Neutrophil (primary cell): ENCODE results near the gene C18orf32.

Experiments
- H3K27ac ChIP-seq: fragments of 200-600 bp; sonication (generic); 2 replicates; pipeline ENCODE4 v1.5.1; 2016; ENCODE audit warnings: mild to moderate bottlenecking, moderate library complexity
- H3K27me3 ChIP-seq: fragments of 200-600 bp; sonication (generic); 2 replicates; pipeline ENCODE4 v1.6.0; 2016; ENCODE audit warnings: mild to moderate bottlenecking
- H3K36me3 ChIP-seq: fragments of 200-600 bp; sonication (generic); 2 replicates; pipeline ENCODE4 v1.5.1; 2017
- H3K4me1 ChIP-seq, 2 experiments: fragments of 200-600 bp in 1 of 2; sonication (generic) in 1 of 2; 1 replicate in 1 of 2; 2 replicates in 1 of 2; pipeline versions ENCODE4 v1.5.1 to v1.6.1; 2013 to 2016; ENCODE audit warnings: low read depth in 1 of 2, low read length in 1 of 2, mild to moderate bottlenecking in 1 of 2, moderate library complexity in 1 of 2; ENCODE audit not compliant: control insufficient read depth in 1 of 2, insufficient read depth in 1 of 2
- H3K4me3 ChIP-seq, 2 experiments: fragments of 200-600 bp in 1 of 2; sonication (generic) in 1 of 2; 1 replicate in 1 of 2; 2 replicates in 1 of 2; pipeline ENCODE4 v1.5.1; 2013 to 2016; ENCODE audit warnings: low read depth in 1 of 2, low read length in 1 of 2, mild to moderate bottlenecking in 1 of 2, moderate library complexity in 1 of 2
- H3K9me3 ChIP-seq: fragments of 200-600 bp; sonication (generic); 2 replicates; pipeline ENCODE4 v1.5.1; 2016
- TF ChIP-seq, protein P1 (sequence below): fragments of 200-600 bp; sonication (generic); IDR thresholded peaks from 2 replicates; pipeline ENCODE4 v1.5.1; 2016; ENCODE audit warnings: antibody characterized with exemption

The C18orf32 gene

DNA sequence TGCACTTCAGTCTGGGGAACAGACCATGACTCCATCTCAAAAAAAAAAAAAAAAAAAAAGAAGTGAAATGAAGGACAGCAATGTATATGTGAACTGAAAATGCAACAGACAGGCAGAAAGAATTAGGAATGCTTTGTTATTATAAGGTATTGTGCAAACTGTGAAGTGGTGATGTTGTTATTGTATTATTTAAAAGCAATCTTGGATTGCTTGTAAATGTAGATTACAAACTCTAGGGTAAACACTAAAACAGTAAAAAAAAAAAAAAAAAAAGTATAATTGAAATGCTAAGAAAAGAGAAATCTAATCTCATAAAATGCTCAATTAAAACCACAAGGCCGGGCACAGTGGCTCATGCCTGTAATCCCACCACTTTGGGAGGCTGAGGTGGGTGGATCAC lies 51.9 kb downstream of the C18orf32 start:
- Histone ChIP-seq H3K36me3 (no peaks in the 10 kb centered on the region), H3K9me3 (no peaks in the 10 kb centered on the region), H3K27ac (no peak overlapping the region), H3K27me3 (no peaks in the 10 kb centered on the region), H3K4me1 (no peaks in the 10 kb centered on the region), H3K4me3 (no peak overlapping the region)
- TF ChIP-seq, protein P1, sequence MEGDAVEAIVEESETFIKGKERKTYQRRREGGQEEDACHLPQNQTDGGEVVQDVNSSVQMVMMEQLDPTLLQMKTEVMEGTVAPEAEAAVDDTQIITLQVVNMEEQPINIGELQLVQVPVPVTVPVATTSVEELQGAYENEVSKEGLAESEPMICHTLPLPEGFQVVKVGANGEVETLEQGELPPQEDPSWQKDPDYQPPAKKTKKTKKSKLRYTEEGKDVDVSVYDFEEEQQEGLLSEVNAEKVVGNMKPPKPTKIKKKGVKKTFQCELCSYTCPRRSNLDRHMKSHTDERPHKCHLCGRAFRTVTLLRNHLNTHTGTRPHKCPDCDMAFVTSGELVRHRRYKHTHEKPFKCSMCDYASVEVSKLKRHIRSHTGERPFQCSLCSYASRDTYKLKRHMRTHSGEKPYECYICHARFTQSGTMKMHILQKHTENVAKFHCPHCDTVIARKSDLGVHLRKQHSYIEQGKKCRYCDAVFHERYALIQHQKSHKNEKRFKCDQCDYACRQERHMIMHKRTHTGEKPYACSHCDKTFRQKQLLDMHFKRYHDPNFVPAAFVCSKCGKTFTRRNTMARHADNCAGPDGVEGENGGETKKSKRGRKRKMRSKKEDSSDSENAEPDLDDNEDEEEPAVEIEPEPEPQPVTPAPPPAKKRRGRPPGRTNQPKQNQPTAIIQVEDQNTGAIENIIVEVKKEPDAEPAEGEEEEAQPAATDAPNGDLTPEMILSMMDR, result no peak

DNA sequence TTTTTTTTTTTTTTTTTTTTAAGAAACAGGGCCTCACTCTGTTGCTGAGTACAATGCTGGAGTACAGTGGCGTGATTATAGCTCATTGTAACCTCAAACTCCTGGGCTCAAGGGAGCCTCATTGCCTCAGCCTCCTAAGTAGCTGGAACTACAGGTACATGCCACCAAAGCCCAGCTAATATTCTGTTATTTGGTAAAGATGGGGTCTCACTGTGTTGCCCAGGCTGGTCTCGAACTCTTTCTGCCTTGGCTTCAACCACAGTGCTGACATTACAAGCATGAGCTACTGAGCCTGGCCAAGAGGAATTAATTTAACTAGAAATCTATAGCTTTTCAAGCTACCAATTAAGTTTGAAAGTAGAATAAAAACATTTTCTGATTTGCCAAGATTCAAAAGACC lies 54.4 kb downstream of the C18orf32 start:
- Histone ChIP-seq H3K4me3 (no peak overlapping the region), H3K36me3 (no peaks in the 10 kb centered on the region), H3K27me3 (no peaks in the 10 kb centered on the region), H3K4me1 (no peaks in the 10 kb centered on the region), H3K9me3 (no peaks in the 10 kb centered on the region), H3K27ac (no peak overlapping the region)
- TF ChIP-seq, protein P1, result no peak

DNA sequence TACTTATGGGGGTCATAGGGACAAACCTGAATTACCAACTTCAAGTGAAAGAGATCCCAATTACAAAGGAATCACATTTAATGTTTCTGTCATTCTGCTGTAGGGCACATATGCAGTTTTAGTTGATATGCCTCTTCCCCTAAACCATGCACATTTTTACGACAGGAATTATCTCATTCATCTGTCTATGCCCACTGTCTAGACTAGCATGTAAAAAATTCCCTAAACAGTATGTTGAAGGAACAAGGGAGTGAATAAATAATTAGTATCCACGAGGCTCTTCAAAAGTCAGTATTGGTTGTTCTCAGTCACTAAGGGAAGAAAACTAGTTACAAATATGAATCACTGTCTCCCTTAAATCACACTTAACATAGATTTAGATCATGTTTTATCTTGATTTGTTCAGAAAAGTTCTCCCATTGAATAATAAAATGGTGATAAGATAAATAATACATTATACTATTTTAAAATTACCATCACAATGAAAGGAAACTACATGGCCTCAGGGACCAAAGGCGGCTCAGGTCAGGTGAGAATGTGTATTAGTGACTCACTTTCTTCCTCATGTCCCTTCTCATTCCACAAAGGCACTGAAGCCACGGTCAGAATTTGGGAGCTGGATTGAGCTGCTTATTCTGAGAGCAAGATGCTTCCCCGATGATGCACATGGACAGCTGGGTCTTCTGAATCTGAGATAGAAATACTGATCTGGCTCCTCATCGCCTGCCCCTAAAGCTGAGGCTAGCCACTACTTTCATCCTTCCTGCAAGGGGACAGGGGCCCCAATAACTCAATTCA lies 55.7 kb downstream of the C18orf32 start:
- TF ChIP-seq, protein P1, result no peak
- Histone ChIP-seq H3K4me3 (no peak overlapping the region), H3K27ac (no peak overlapping the region)

More for the DNA sequence above, 55.7 kb downstream of the C18orf32 start:
- Histone ChIP-seq H3K36me3 (no peaks in the 10 kb centered on the region), H3K9me3 (no peaks in the 10 kb centered on the region), H3K27me3 (no peaks in the 10 kb centered on the region), H3K4me1 (peaks cover 8 to 9% of the 10 kb centered on the region in 2 experiments)
